OCI-LY3 (cell line): ENCODE measurements around the gene NDUFAB1.
"Not testable (repeated sequence)": the region's sequence is repeated elsewhere in the genome, so short reads cannot be mapped to it uniquely, and the experiment has no call there.

Experiments
- H2AFZ ChIP-seq: fragments of 200-600, 300-600 bp; shearing (Covaris generic); 2 replicates; pipeline ENCODE4 v1.6.0; 2014; ENCODE audit warnings: antibody characterized with exemption, low read depth, low read length
- H3K27ac ChIP-seq: fragments of 200-600, 300-600 bp; sonication (generic); 2 replicates; pipeline ENCODE4 v1.5.1; 2014; ENCODE audit warnings: mild to moderate bottlenecking, low read length, moderate library complexity, mixed read lengths
- H3K27me3 ChIP-seq: fragments of 200-600, 300-600 bp; sonication (generic); 2 replicates; pipeline ENCODE4 v1.6.1; 2014; ENCODE audit warnings: low read depth, low read length, mixed read lengths
- H3K36me3 ChIP-seq: fragments of 200-600, 300-600 bp; sonication (generic); replicated peaks from 2 replicates; pipeline ENCODE3; 2014; ENCODE audit warnings: low read depth, low read length, mixed read lengths
- H3K4me1 ChIP-seq: fragments of 300-600, 200-600 bp; sonication (generic); 2 replicates; pipeline ENCODE4 v1.6.1; 2014; ENCODE audit warnings: low read length, mixed read lengths
- H3K4me2 ChIP-seq: fragments of 200-600, 300-600 bp; sonication (generic); 2 replicates; pipeline ENCODE4 v1.6.1; 2014; ENCODE audit warnings: low read length, mixed read lengths
- H3K4me3 ChIP-seq: fragments of 300-600, 200-600 bp; sonication (generic); 2 replicates; pipeline ENCODE4 v1.5.1; 2014; ENCODE audit warnings: antibody characterized with exemption, mild to moderate bottlenecking, low read length, moderate library complexity
- H3K79me2 ChIP-seq: fragments of 300-600, 200-600 bp; shearing (Covaris generic); 2 replicates; pipeline ENCODE4 v1.6.1; 2014; ENCODE audit warnings: mild to moderate bottlenecking, low read length, mixed read lengths
- H3K9ac ChIP-seq: fragments of 300-600, 200-600 bp; shearing (Covaris generic); 2 replicates; pipeline ENCODE4 v1.6.0; 2014; ENCODE audit warnings: mild to moderate bottlenecking, low read length, moderate library complexity
- H3K9me3 ChIP-seq: fragments of 200-600, 300-600 bp; shearing (Covaris generic); 2 replicates; pipeline ENCODE4 v1.6.1; 2014; ENCODE audit warnings: low read length, mixed read lengths; ENCODE audit not compliant: insufficient read depth
- H4K20me1 ChIP-seq: fragments of 200-600, 300-600 bp; sonication (generic); 2 replicates; pipeline ENCODE4 v1.6.1; 2016; ENCODE audit warnings: low read length, mixed read lengths; ENCODE audit not compliant: insufficient read depth
- EZH2phosphoT487 ChIP-seq: fragments of 200-600 bp; shearing (Covaris generic); IDR thresholded peaks from 2 replicates; pipeline ENCODE4 v1.6.1; 2018; ENCODE audit warnings: antibody characterized with exemption, mixed run types, low read depth
- TF ChIP-seq, protein P1 (sequence below): fragments of 200-600, 300-600 bp; sonication (generic); IDR thresholded peaks from 2 replicates; pipeline ENCODE4 v1.5.1; 2014; ENCODE audit warnings: antibody characterized with exemption, low read length, low read depth

The NDUFAB1 gene

DNA sequence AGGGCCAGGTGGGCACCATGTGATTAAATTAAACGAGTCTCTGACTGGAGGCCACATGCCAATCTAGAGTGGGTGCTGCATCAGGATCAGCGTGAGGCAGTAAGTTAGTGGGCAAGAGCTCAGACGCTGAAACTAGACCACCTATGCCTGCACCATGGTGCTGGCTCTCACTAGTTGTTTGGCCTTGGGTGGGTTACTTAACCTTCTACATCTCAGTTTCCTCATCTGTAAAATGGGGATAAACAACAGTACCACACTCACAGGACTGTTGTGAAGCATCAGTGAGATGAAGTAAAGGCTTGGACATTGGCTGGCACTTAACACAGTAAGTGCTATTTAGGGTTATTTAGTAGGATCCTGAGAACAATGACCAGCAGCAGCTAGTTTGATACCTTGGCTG, 5.9 kb downstream of the NDUFAB1 start:
- Histone ChIP-seq H3K9me3 (no peaks in the 10 kb centered on the region), H3K9ac (no peak overlapping the region), H3K4me2 (no peak overlapping the region), H3K27me3 (no peaks in the 10 kb centered on the region), H4K20me1 (peaks cover 22% of the 10 kb centered on the region), H3K27ac (no peak overlapping the region), H3K4me3 (no peak overlapping the region), H3K79me2 (peaks cover 83% of the 10 kb centered on the region), H3K4me1 (peaks cover 7% of the 10 kb centered on the region), H3K36me3 (peaks cover 40% of the 10 kb centered on the region), H2AFZ (no peak overlapping the region)
- TF ChIP-seq, protein P1, sequence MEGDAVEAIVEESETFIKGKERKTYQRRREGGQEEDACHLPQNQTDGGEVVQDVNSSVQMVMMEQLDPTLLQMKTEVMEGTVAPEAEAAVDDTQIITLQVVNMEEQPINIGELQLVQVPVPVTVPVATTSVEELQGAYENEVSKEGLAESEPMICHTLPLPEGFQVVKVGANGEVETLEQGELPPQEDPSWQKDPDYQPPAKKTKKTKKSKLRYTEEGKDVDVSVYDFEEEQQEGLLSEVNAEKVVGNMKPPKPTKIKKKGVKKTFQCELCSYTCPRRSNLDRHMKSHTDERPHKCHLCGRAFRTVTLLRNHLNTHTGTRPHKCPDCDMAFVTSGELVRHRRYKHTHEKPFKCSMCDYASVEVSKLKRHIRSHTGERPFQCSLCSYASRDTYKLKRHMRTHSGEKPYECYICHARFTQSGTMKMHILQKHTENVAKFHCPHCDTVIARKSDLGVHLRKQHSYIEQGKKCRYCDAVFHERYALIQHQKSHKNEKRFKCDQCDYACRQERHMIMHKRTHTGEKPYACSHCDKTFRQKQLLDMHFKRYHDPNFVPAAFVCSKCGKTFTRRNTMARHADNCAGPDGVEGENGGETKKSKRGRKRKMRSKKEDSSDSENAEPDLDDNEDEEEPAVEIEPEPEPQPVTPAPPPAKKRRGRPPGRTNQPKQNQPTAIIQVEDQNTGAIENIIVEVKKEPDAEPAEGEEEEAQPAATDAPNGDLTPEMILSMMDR = no peak
- no peak for TF ChIP-seq EZH2phosphoT487

DNA sequence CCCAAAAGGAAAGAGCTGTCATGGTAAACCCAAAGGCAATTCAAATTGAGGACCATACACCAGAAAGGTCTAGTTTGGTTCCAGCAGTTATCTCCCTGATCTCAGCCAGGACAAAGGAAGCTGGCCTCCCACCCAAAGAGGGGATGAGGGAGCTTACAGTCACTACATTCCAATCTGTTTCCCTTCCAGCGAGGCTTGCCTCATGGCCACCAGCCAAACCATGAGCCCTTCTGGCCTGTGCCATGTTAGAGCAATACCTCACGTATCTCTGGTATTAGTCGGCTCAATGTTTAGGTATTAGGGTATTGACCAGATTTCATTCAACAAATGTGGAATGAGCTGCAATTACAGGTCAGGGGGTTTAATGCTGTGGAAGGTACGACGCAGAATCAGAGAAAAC, 8.4 kb downstream of the NDUFAB1 start:
- Histone ChIP-seq H3K79me2 (peaks cover 60% of the 10 kb centered on the region), H3K9me3 (no peaks in the 10 kb centered on the region), H3K27ac (no peak overlapping the region), H3K4me2 (no peak overlapping the region), H3K4me1 (no peaks in the 10 kb centered on the region), H3K36me3 (peaks cover 44% of the 10 kb centered on the region), H3K27me3 (no peaks in the 10 kb centered on the region), H4K20me1 (peaks cover 19% of the 10 kb centered on the region), H3K4me3 (no peak overlapping the region), H2AFZ (no peak overlapping the region), H3K9ac (no peak overlapping the region)
- TF ChIP-seq EZH2phosphoT487 = no peak
- TF ChIP-seq, protein P1 = no peak

DNA sequence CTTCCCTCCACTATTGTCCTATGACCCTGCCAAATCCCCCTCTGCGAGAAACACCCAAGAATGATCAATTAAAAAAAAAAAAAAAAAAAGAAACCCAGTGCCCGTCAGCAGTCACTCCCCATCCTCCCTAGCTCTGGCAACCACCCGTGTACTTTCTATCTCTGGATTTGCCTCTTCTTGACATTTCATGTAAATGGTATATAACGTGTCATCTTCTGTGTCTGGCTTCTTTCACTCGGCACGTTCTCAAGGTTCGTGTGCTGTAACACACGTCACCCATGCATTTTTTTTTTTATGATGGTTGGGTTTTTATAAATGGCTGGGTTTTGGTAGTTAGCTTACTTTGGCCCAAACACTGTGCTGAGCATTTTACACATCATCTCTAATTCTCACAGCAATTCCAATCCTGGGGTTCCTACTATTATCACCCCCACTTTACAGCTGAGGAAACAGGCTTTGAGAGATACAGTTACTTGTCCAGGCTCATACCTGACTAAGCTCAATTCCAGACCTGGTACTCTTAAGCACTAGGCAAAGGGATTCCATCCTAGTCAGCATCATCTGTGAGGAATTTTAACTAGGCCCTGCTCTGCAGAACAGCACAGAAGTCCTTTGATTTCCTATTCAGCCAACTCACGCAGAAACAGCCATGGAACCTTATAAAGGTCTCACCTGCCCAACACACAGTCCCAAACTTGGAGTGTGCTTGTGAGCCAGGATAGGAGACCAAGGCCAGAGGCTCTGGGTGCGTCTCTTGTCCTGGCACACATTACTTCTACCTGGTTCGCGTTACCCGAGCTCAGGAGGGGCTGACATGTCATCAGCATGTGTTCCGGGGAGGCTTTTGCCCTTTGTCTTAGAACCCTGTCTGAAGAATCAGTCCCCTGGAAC, 11.7 kb downstream of the NDUFAB1 start:
- Histone ChIP-seq H3K9ac (no peak overlapping the region), H3K27ac (no peak overlapping the region), H4K20me1 (peaks cover 4% of the 10 kb centered on the region; the same call in 1 of the 2 replicates), H3K27me3 (no peaks in the 10 kb centered on the region), H2AFZ (no peak overlapping the region), H3K4me3 (no peak overlapping the region), H3K9me3 (no peaks in the 10 kb centered on the region), H3K36me3 (peaks cover 38% of the 10 kb centered on the region), H3K79me2 (peaks cover 28% of the 10 kb centered on the region), H3K4me1 (no peaks in the 10 kb centered on the region), H3K4me2 (no peak overlapping the region)
- no peak for TF ChIP-seq EZH2phosphoT487
- TF ChIP-seq, protein P1 = no peak

DNA sequence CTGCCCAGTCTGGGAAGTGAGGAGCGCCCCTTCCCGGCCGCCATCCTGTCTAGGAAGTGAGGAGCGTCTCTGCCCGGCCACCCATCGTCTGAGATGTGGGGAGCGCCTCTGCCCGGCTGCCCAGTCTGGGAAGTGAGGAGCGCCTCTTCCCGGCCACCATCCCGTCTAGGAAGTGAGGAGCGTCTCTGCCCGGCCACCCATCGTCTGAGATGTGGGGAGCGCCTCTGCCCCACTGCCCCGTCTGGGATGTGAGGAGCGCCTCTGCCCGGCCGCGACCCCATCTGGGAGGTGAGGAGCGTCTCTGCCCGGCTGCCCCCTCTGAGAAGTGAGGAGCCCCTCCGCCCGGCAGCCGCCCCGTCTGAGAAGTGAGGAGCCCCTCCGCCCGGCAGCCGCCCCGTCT, 12.8 kb downstream of the NDUFAB1 start:
- H3K9me3 ChIP-seq, H3K4me2 ChIP-seq: not testable (repeated sequence)

More for the DNA sequence above, 12.8 kb downstream of the NDUFAB1 start:
- peaks cover 46% of the 10 kb centered on the region for H3K36me3 ChIP-seq
- not testable (repeated sequence) for H3K27me3 ChIP-seq, H4K20me1 ChIP-seq, H3K4me3 ChIP-seq, H3K4me1 ChIP-seq, H3K27ac ChIP-seq, H3K9ac ChIP-seq, H2AFZ ChIP-seq
- peaks cover 17% of the 10 kb centered on the region for H3K79me2 ChIP-seq
